K562 (cell line): ENCODE data around the gene DXO. TPM values are rescaled to one million over a fixed set of nuclear protein-coding genes. Genes with fewer than 3 reads are reported as not detected.

ENCODE experiments used
- HDGF ChIP-seq: fragments of 450-650 bp; IDR thresholded peaks from 2 replicates; pipeline ENCODE4 v1.6.1; 2016
- NFIC ChIP-seq: fragments of 450-650 bp; IDR thresholded peaks from 2 replicates; pipeline ENCODE4 v1.6.1; 2017; ENCODE audit warnings: mild to moderate bottlenecking, inconsistent platforms
- RBM39 ChIP-seq: fragments of 200-400 bp; formaldehyde crosslinking; optimal IDR thresholded peaks from 2 replicates; pipeline ENCODE3; 2018; ENCODE audit warnings: low read depth, low read length
- ZNF121 ChIP-seq: sonication (generic); formaldehyde crosslinking; conservative IDR thresholded peaks from 2 replicates; pipeline ENCODE4 v1.8.0; 2022; ENCODE audit warnings: missing genetic modification reagents
- ZNF124 ChIP-seq: sonication (generic); formaldehyde crosslinking; IDR thresholded peaks from 2 replicates; pipeline ENCODE4 v1.8.1; 2022; ENCODE audit warnings: missing genetic modification reagents
- ZNF175 ChIP-seq: fragments of 200-800 bp; sonication (Bioruptor generic); IDR thresholded peaks from 2 replicates; pipeline ENCODE4 v1.6.1; 2016; ENCODE audit warnings: low read depth, mild to moderate bottlenecking, missing genetic modification characterization, missing compliant biosample characterization
- ZNF253 ChIP-seq: fragments of 250-450 bp; sonication (Bioruptor Pico); conservative IDR thresholded peaks from 2 replicates; pipeline ENCODE4 v1.6.1; 2021; ENCODE audit warnings: mild to moderate bottlenecking
- polyA plus RNA-seq, 8 experiments: library from polyadenylated mRNA; depleted of rRNA in 4 of 8; stranded (reverse) in 5 of 8; unstranded in 3 of 8; fragments of >200 nt; fragmentation: Nextera tagmentation in 2 of 8; fragmentation: Illumina TruSeq in 1 of 8; extraction: Ambion mirVana in 2 of 8; extraction: Trizol in 1 of 8; gene quantifications; 2 replicates each; pipeline versions ENCODE4 v1.2.1 to v1.2.3, GENCODE V29; 2011 to 2014; ENCODE audit warnings: inconsistent platforms in 1 of 8, missing spikeins in 1 of 8
- total RNA-seq, 7 experiments: library from RNA; depleted of rRNA in 6 of 7; stranded (reverse); fragments of >200 nt in 6 of 7; fragmentation: Illumina TruSeq in 2 of 7; extraction: Trizol in 2 of 7; gene quantifications; 2 replicates each; pipeline versions ENCODE4 v1.2.1 to v1.2.3, GENCODE V29; 2011 to 2021; ENCODE audit warnings: low replicate concordance in 1 of 7
- TF ChIP-seq, protein P1 (sequence below): fragments of 450-650 bp; IDR thresholded peaks from 2 replicates; pipeline ENCODE4 v1.6.1; 2017; ENCODE audit warnings: mild to moderate bottlenecking, moderate library complexity
- TF ChIP-seq, protein P2 (sequence below): fragments of 450-650 bp; formaldehyde crosslinking; IDR thresholded peaks from 2 replicates; pipeline ENCODE4 v1.4.0; 2020; ENCODE audit warnings: mild to moderate bottlenecking, mixed read lengths
- TF ChIP-seq, protein P3 (sequence below), 2 experiments: fragments of 150-350 bp in 1 of 2; IDR thresholded peaks; 2 replicates each; pipeline ENCODE4 v1.6.1; 2012 to 2016; ENCODE audit warnings: low read depth in 2 of 2, low read length in 2 of 2, mild to moderate bottlenecking in 1 of 2, moderate library complexity in 1 of 2
- TF ChIP-seq, protein P4 (sequence below), 2 experiments: fragments of 450-650 bp; formaldehyde crosslinking in 1 of 2; IDR thresholded peaks; 2 replicates each; pipeline versions ENCODE4 v1.4.0 to v1.6.1; 2014 to 2020; ENCODE audit warnings: mild to moderate bottlenecking in 2 of 2, borderline replicate concordance in 1 of 2, low read depth in 1 of 2

Gene DXO
- total and polyA plus RNA-seq, 9 of the 15 experiments (the other 6 are each of a cell fraction or from before 2014, with no cell fraction given), result 6.4 to 35.1 (median 19.4) TPM

DNA sequence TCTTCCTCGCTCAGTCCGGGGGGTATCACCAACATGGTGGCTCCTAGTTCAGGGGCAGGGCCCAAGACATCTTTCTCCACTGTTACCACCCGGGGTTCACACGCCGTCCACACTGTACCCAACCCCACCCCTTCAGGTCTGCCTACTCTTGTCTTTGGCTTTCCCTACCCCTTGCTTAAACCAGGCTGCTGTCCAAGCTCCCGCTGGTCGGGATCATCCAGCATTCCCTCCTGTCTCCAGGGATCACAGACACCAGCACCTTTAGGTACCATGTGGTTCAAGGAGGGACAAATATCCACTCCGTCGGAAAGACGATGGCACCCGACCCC lies 13.6 kb downstream of the DXO start (continued):
- no peak for TF ChIP-seq HDGF
- TF ChIP-seq ZNF121, result no peak
- no peak for TF ChIP-seq NFIC
- TF ChIP-seq, protein P1, sequence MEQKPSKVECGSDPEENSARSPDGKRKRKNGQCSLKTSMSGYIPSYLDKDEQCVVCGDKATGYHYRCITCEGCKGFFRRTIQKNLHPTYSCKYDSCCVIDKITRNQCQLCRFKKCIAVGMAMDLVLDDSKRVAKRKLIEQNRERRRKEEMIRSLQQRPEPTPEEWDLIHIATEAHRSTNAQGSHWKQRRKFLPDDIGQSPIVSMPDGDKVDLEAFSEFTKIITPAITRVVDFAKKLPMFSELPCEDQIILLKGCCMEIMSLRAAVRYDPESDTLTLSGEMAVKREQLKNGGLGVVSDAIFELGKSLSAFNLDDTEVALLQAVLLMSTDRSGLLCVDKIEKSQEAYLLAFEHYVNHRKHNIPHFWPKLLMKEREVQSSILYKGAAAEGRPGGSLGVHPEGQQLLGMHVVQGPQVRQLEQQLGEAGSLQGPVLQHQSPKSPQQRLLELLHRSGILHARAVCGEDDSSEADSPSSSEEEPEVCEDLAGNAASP, result no peak
- no peak for TF ChIP-seq ZNF124
- TF ChIP-seq, protein P2, sequence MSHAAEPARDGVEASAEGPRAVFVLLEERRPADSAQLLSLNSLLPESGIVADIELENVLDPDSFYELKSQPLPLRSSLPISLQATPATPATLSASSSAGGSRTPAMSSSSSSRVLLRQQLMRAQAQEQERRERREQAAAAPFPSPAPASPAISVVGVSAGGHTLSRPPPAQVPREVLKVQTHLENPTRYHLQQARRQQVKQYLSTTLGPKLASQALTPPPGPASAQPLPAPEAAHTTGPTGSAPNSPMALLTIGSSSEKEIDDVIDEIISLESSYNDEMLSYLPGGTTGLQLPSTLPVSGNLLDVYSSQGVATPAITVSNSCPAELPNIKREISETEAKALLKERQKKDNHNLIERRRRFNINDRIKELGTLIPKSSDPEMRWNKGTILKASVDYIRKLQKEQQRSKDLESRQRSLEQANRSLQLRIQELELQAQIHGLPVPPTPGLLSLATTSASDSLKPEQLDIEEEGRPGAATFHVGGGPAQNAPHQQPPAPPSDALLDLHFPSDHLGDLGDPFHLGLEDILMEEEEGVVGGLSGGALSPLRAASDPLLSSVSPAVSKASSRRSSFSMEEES (CRISPR knock-in tag), result no peak
- TF ChIP-seq ZNF175, result no peak
- no peak for TF ChIP-seq ZNF253 (CRISPR knock-in tag)
- TF ChIP-seq, protein P3, sequence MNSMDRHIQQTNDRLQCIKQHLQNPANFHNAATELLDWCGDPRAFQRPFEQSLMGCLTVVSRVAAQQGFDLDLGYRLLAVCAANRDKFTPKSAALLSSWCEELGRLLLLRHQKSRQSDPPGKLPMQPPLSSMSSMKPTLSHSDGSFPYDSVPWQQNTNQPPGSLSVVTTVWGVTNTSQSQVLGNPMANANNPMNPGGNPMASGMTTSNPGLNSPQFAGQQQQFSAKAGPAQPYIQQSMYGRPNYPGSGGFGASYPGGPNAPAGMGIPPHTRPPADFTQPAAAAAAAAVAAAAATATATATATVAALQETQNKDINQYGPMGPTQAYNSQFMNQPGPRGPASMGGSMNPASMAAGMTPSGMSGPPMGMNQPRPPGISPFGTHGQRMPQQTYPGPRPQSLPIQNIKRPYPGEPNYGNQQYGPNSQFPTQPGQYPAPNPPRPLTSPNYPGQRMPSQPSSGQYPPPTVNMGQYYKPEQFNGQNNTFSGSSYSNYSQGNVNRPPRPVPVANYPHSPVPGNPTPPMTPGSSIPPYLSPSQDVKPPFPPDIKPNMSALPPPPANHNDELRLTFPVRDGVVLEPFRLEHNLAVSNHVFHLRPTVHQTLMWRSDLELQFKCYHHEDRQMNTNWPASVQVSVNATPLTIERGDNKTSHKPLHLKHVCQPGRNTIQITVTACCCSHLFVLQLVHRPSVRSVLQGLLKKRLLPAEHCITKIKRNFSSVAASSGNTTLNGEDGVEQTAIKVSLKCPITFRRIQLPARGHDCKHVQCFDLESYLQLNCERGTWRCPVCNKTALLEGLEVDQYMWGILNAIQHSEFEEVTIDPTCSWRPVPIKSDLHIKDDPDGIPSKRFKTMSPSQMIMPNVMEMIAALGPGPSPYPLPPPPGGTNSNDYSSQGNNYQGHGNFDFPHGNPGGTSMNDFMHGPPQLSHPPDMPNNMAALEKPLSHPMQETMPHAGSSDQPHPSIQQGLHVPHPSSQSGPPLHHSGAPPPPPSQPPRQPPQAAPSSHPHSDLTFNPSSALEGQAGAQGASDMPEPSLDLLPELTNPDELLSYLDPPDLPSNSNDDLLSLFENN (IDR thresholded peaks at IDR 0.05; ENCODE audit: low read depth in 2 of 2, low read length in 2 of 2), result no peak
- no peak for TF ChIP-seq RBM39
- TF ChIP-seq, protein P4, sequence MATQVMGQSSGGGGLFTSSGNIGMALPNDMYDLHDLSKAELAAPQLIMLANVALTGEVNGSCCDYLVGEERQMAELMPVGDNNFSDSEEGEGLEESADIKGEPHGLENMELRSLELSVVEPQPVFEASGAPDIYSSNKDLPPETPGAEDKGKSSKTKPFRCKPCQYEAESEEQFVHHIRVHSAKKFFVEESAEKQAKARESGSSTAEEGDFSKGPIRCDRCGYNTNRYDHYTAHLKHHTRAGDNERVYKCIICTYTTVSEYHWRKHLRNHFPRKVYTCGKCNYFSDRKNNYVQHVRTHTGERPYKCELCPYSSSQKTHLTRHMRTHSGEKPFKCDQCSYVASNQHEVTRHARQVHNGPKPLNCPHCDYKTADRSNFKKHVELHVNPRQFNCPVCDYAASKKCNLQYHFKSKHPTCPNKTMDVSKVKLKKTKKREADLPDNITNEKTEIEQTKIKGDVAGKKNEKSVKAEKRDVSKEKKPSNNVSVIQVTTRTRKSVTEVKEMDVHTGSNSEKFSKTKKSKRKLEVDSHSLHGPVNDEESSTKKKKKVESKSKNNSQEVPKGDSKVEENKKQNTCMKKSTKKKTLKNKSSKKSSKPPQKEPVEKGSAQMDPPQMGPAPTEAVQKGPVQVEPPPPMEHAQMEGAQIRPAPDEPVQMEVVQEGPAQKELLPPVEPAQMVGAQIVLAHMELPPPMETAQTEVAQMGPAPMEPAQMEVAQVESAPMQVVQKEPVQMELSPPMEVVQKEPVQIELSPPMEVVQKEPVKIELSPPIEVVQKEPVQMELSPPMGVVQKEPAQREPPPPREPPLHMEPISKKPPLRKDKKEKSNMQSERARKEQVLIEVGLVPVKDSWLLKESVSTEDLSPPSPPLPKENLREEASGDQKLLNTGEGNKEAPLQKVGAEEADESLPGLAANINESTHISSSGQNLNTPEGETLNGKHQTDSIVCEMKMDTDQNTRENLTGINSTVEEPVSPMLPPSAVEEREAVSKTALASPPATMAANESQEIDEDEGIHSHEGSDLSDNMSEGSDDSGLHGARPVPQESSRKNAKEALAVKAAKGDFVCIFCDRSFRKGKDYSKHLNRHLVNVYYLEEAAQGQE (IDR thresholded peaks at IDR 0.05; ENCODE audit: borderline replicate concordance), result no peak
- TF ChIP-seq, protein P4 (CRISPR knock-in tag; IDR thresholded peaks at IDR 0.05; ENCODE audit: low read depth), result no peak; the same call in 1 of the 2 replicates
